ENCODE data around the gene TUBE1. TPM values are rescaled to one million over a fixed set of nuclear protein-coding genes. Genes with fewer than 3 reads are reported as not detected.

Gene TUBE1, protein sequence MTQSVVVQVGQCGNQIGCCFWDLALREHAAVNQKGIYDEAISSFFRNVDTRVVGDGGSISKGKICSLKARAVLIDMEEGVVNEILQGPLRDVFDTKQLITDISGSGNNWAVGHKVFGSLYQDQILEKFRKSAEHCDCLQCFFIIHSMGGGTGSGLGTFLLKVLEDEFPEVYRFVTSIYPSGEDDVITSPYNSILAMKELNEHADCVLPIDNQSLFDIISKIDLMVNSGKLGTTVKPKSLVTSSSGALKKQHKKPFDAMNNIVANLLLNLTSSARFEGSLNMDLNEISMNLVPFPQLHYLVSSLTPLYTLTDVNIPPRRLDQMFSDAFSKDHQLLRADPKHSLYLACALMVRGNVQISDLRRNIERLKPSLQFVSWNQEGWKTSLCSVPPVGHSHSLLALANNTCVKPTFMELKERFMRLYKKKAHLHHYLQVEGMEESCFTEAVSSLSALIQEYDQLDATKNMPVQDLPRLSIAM
- total RNA-seq (2014; rRNA removed; shearing (Covaris generic)), result 14.4 and 18.6 TPM in 2 replicates

- Histone ChIP-seq H3K9me3 (replicated peaks) (no peaks in the 10 kb centered on the region), H3K4me3 (peak within 1 kb of the TSS; percentile 59), H3K36me3 (no peaks in the 10 kb centered on the region), H3K27ac (peak within 1 kb of the TSS; percentile 7; the same call in 1 of the 2 replicates), H3K4me1 (replicated peaks) (0 out of 2 replicates have a peak, but pooled peaks cover 3% of the 10 kb centered on the region), H3K27me3 (replicated peaks) (no peaks in the 10 kb centered on the region)
- peak; percentile 85 to 92 for DNase-seq (ENCODE audit: low read depth in 1 of 2, low spot score in 2 of 2)
Observed at GRCh38 chr6:112087136-112087911, at the start of gene TUBE1, which contains the start of gene FAM229B. TUBE1 (minus strand) TSS chr6:112087482; CDS start chr6:112087434, 48 bp downstream. FAM229B (plus strand) TSS chr6:112087591; CDS start chr6:112099284, 11,693 bp downstream.

DNA sequence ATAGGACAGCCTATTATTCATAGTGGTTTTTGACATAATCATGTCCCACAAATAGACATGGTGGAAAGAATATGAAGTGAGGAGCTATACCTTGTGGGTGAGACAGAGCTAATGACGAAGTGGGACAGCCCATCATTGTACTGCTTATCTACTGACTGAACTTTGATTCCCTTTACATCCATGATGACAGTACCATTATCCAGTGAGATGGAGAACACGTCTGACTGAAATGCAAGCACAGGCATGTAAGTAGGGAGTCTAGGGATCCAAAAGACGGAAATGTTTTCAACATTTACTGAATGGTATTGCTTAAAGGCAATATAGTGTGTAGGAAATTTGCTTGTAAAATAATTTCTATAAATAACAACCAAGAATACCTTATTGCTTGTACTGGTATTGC, 43.6 kb upstream of the TUBE1 start:
- Histone ChIP-seq H3K36me3 (no peaks in the 10 kb centered on the region), H3K27ac (no peak overlapping the region), H3K4me1 (replicated peaks) (no peaks in the 10 kb centered on the region), H3K9me3 (replicated peaks) (no peaks in the 10 kb centered on the region), H3K27me3 (replicated peaks) (no peaks in the 10 kb centered on the region), H3K4me3 (no peak overlapping the region)
- no peak for DNase-seq (ENCODE audit: low read depth in 1 of 2, low spot score in 2 of 2)

DNA sequence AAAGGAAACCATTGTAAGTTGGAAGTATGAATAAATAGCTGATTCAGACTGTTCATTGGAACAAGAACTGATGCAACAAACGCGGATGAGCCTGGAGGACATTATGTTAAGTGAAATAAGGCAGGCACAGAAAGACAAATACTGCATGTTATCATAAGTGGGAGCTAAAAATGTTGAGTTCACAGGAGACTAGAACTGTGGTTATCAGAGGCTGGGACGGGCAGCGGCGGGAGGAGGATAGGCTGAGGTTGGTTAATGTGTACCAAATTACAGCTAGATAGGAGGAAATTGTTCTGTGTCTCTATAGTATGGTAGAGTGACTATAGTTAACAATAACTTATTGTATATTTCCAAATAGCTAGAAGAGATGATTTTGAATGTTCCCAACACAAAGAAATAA, 40.9 kb upstream of the TUBE1 start:
- no peaks in the 10 kb centered on the region for H3K4me1 ChIP-seq (replicated peaks)
- H3K27ac ChIP-seq, result no peak overlapping the region
- no peak overlapping the region for H3K4me3 ChIP-seq
- H3K36me3 ChIP-seq, result no peaks in the 10 kb centered on the region
- no peaks in the 10 kb centered on the region for H3K27me3 ChIP-seq (replicated peaks)
- DNase-seq (ENCODE audit: low read depth in 1 of 2, low spot score in 2 of 2), result no peak
- no peaks in the 10 kb centered on the region for H3K9me3 ChIP-seq (replicated peaks)

DNA sequence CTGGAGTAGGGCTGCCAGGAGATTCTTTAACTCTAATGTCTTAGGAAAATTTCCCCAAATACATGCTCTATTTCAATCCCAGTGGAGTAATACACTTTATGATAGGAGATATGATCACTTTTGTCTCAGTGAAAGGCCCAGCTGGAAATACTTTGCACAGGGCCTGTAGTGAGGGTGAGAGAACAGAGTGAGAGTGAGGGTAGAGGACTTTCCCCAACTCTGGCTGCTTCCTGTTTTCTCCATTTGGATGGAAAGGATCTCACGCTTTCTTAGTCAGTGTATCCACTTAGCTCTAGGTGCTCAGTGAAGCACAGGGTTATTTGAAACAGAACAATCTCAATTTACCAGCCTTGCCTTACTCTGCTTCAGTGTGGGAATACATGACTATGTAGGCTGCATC, 36.7 kb upstream of the TUBE1 start:
- no peak for DNase-seq (ENCODE audit: low read depth in 1 of 2, low spot score in 2 of 2)
- Histone ChIP-seq H3K27ac (no peak overlapping the region), H3K9me3 (replicated peaks) (no peaks in the 10 kb centered on the region), H3K36me3 (no peaks in the 10 kb centered on the region), H3K4me1 (replicated peaks) (no peaks in the 10 kb centered on the region), H3K4me3 (no peak overlapping the region), H3K27me3 (replicated peaks) (no peaks in the 10 kb centered on the region)

DNA sequence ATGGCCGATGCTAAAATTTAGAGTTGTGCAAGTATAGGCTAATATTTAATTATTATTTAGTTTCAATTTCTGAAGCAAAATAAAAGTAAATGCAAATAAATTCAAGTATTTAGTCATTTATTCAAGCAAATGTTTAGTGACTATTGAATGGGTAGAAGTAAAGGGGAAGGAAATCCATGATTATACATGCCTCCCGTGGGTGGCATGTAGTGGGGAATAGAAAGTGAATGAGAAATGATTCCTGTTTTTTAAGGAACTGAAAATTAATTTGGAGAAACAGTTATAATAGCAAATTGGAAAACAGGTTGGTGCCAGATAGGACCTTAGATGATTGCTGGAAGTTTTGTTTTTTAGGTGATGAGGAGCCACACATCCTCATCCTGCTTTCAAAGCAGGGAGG, 35.5 kb upstream of the TUBE1 start:
- Histone ChIP-seq H3K4me1 (replicated peaks) (peaks cover 2% of the 10 kb centered on the region), H3K4me3 (no peak overlapping the region), H3K27ac (no peak overlapping the region), H3K36me3 (no peaks in the 10 kb centered on the region), H3K27me3 (replicated peaks) (no peaks in the 10 kb centered on the region), H3K9me3 (replicated peaks) (no peaks in the 10 kb centered on the region)
- no peak for DNase-seq (ENCODE audit: low read depth in 1 of 2, low spot score in 2 of 2)

- Histone ChIP-seq H3K27me3 (replicated peaks) (no peaks in the 10 kb centered on the region), H3K36me3 (no peaks in the 10 kb centered on the region), H3K4me3 (no peak overlapping the region), H3K4me1 (replicated peaks) (peaks cover 13% of the 10 kb centered on the region), H3K9me3 (replicated peaks) (0 out of 2 replicates have a peak, but pooled peaks cover 3% of the 10 kb centered on the region), H3K27ac (no peak overlapping the region)
- no peak for DNase-seq (ENCODE audit: low read depth in 1 of 2, low spot score in 2 of 2)
Observed at GRCh38 chr6:112118034-112118433, 30.8 kb upstream of the TUBE1 start.

GRCh38 chr6:112117554-112117953, 30.3 kb upstream of the TUBE1 start:
- no peak overlapping the region for H3K4me3 ChIP-seq
- H3K27ac ChIP-seq, result no peak overlapping the region
- H3K36me3 ChIP-seq, result no peaks in the 10 kb centered on the region
- H3K27me3 ChIP-seq (replicated peaks), result no peaks in the 10 kb centered on the region
- H3K9me3 ChIP-seq (replicated peaks), result 0 out of 2 replicates have a peak, but pooled peaks cover 3% of the 10 kb centered on the region
- no peak for DNase-seq (ENCODE audit: low read depth in 1 of 2, low spot score in 2 of 2)
- peaks cover 13% of the 10 kb centered on the region for H3K4me1 ChIP-seq (replicated peaks)

DNA sequence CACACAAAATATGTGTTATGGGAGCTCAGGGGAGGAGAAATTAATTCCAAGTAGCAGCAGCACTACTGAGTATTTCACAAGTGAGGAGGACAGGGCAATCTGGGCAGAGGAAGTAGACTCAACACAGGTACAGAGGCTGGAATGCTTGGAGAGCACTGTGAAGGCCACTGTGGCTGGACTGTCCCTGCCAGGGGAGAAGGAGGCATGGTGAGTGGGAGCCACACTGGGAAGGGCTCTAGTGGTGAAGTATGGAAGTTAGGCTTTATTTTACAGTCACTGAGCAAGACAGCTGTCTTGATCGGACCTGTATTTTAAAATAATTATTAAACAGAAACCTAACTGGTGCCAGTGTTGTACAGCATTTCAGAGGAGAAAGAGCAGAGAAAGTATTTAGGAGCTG, 28.9 kb upstream of the TUBE1 start:
- DNase-seq (ENCODE audit: low read depth in 1 of 2, low spot score in 2 of 2), result no peak

GRCh38 chr6:112114577-112115223, 27.4 kb upstream of the TUBE1 start:
- no peak for DNase-seq (ENCODE audit: low read depth in 1 of 2, low spot score in 2 of 2)
- H3K27ac ChIP-seq, result no peak overlapping the region
- H3K27me3 ChIP-seq (replicated peaks), result no peaks in the 10 kb centered on the region
- H3K36me3 ChIP-seq, result no peaks in the 10 kb centered on the region
- peaks cover 13% of the 10 kb centered on the region for H3K4me1 ChIP-seq (replicated peaks)
- no peak overlapping the region for H3K4me3 ChIP-seq
- H3K9me3 ChIP-seq (replicated peaks), result 0 out of 2 replicates have a peak, but pooled peaks cover 3% of the 10 kb centered on the region

More for the DNA sequence above, 28.9 kb upstream of the TUBE1 start:
- Histone ChIP-seq H3K27me3 (replicated peaks) (no peaks in the 10 kb centered on the region), H3K9me3 (replicated peaks) (0 out of 2 replicates have a peak, but pooled peaks cover 3% of the 10 kb centered on the region), H3K27ac (no peak overlapping the region), H3K4me1 (replicated peaks) (peaks cover 13% of the 10 kb centered on the region), H3K4me3 (no peak overlapping the region), H3K36me3 (no peaks in the 10 kb centered on the region)

DNA sequence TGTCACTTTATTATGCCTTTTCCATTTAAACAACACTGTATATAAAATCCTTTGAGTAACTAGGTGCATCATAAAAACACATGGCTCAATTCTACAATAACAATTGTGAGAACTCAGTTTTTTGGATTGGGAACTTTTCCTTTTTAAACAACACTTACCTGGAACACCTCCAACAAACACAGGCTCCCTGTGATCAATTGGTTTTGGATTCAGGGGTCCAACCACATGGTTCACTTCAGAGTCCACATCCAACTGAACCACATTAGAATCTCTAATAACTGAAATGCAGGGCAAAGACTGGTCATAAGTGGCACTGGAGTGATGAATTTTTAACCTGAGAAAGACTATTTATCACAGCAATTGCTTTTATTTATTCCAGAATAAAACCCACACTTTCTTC, 26.6 kb upstream of the TUBE1 start:
- no peak for DNase-seq (ENCODE audit: low read depth in 1 of 2, low spot score in 2 of 2)
- H3K9me3 ChIP-seq (replicated peaks), result 0 out of 2 replicates have a peak, but pooled peaks cover 3% of the 10 kb centered on the region
- no peak overlapping the region for H3K27ac ChIP-seq
- no peaks in the 10 kb centered on the region for H3K36me3 ChIP-seq
- H3K4me1 ChIP-seq (replicated peaks), result peaks cover 13% of the 10 kb centered on the region
- H3K4me3 ChIP-seq, result no peak overlapping the region
- H3K27me3 ChIP-seq (replicated peaks), result no peaks in the 10 kb centered on the region

GRCh38 chr6:112113431-112113830, 26.1 kb upstream of the TUBE1 start:
- no peak for DNase-seq (ENCODE audit: low read depth in 1 of 2, low spot score in 2 of 2)
- 0 out of 2 replicates have a peak, but pooled peaks cover 3% of the 10 kb centered on the region for H3K9me3 ChIP-seq (replicated peaks)

DNA sequence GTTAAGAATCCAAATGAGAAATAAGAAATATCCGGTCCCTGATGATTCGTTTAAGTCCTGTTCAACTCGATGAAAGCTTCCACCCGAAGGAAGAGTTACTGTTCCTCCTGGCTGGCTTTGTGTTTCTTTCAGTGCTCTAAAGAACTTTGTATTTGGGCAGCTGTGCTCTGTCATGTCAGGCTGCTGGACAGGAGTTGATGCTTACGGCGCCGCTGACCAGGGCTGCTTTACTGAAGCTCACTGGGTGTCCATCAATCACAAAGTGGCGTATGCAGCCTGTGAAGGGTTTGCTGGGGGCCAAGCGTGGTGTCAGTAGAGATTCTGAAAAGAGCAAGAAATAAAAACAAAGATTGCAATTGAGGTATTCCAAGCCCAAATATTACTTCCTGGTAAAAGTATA, 22.0 kb upstream of the TUBE1 start:
- DNase-seq (ENCODE audit: low read depth in 1 of 2, low spot score in 2 of 2), result no peak
- Histone ChIP-seq H3K27ac (no peak overlapping the region), H3K9me3 (replicated peaks) (0 out of 2 replicates have a peak, but pooled peaks cover 3% of the 10 kb centered on the region), H3K36me3 (no peaks in the 10 kb centered on the region), H3K4me3 (no peak overlapping the region), H3K4me1 (replicated peaks) (peaks cover 6% of the 10 kb centered on the region), H3K27me3 (replicated peaks) (no peaks in the 10 kb centered on the region)

More at GRCh38 chr6:112113431-112113830, 26.1 kb upstream of the TUBE1 start:
- Histone ChIP-seq H3K27ac (no peak overlapping the region), H3K27me3 (replicated peaks) (no peaks in the 10 kb centered on the region), H3K4me1 (replicated peaks) (peaks cover 13% of the 10 kb centered on the region), H3K4me3 (no peak overlapping the region), H3K36me3 (no peaks in the 10 kb centered on the region)

GRCh38 chr6:112106562-112106961, 19.3 kb upstream of the TUBE1 start:
- Histone ChIP-seq H3K36me3 (no peaks in the 10 kb centered on the region), H3K27ac (no peak overlapping the region), H3K4me3 (no peak overlapping the region), H3K9me3 (replicated peaks) (no peaks in the 10 kb centered on the region), H3K27me3 (replicated peaks) (no peaks in the 10 kb centered on the region), H3K4me1 (replicated peaks) (no peaks in the 10 kb centered on the region)
- DNase-seq (ENCODE audit: low read depth in 1 of 2, low spot score in 2 of 2), result no peak
